Suprapubic skin (tissue), 4 donors: ENCODE results near the gene FOXN1. TPM values are rescaled to one million over a fixed set of nuclear protein-coding genes. Genes with fewer than 3 reads are reported as not detected.

ENCODE experiments used
- DNase-seq, 2 donors: peaks; one replicate each; pipeline ENCODE4 v3.0.0-alpha.2; 2019; ENCODE audit warnings: low spot score in 2 of 2
- H3K27ac ChIP-seq: fragments of 200-600 bp; sonication (generic); one replicate; pipeline ENCODE4 v1.5.1; 2019
- H3K27me3 ChIP-seq: fragments of 200-600 bp; sonication (generic); one replicate; pipeline ENCODE4 v1.5.1; 2019
- H3K36me3 ChIP-seq: fragments of 200-600 bp; sonication (generic); one replicate; pipeline ENCODE4 v1.5.1; 2019
- H3K4me1 ChIP-seq: fragments of 200-600 bp; sonication (generic); one replicate; pipeline ENCODE4 v1.5.1; 2019
- H3K4me3 ChIP-seq: fragments of 200-600 bp; sonication (generic); one replicate; pipeline ENCODE4 v1.5.1; 2019; ENCODE audit warnings: mild to moderate bottlenecking
- H3K9me3 ChIP-seq: fragments of 200-600 bp; sonication (generic); one replicate; pipeline ENCODE4 v1.5.1; 2019
- EP300 ChIP-seq: sonication (generic); formaldehyde crosslinking; IDR thresholded peaks from one replicate; pipeline ENCODE4 v1.6.1; 2017; ENCODE audit warnings: antibody characterized with exemption
- POLR2A ChIP-seq, 2 donors: fragments of 450-650 bp; IDR thresholded peaks; one replicate each; pipeline ENCODE4 v1.6.1; 2017; ENCODE audit warnings: antibody characterized with exemption in 2 of 2, mild to moderate bottlenecking in 2 of 2, moderate library complexity in 2 of 2
- POLR2AphosphoS5 ChIP-seq, 3 donors: sonication (generic); formaldehyde crosslinking; IDR thresholded peaks; one replicate each; pipeline ENCODE4 v1.6.1; 2017; ENCODE audit warnings: antibody characterized with exemption in 3 of 3
- WGBS: methylation state at CpG from one replicate; pipeline ENCODE4 v1.1.5; 2018; 5-methylcytosine and 5-hydroxymethylcytosine counted together
- total RNA-seq, 4 donors: library from RNA; depleted of rRNA; stranded (reverse); fragments of >200 nt; gene quantifications; one replicate each; pipeline ENCODE4 v1.1.0, GENCODE V29; 2016
- TF ChIP-seq, protein P1 (sequence below), 2 donors: fragments of 200-600 bp in 1 of 2; fragments of 450-650 bp in 1 of 2; sonication (generic) in 1 of 2; IDR thresholded peaks; one replicate each; pipeline ENCODE4 v1.5.1; 2016 to 2019; ENCODE audit warnings: antibody characterized with exemption in 2 of 2, mild to moderate bottlenecking in 1 of 2, moderate library complexity in 1 of 2

FOXN1 gene
- total RNA-seq, 4 donors from 2014 or later = 37.4 to 48.3 (median 38.3) TPM

- 95% methylated on average over 3 of the region's 3 CpGs for WGBS
- no peak for DNase-seq
- TF ChIP-seq POLR2A (IDR thresholded peaks at IDR 0.05) (no peak), EP300 (no peak), POLR2AphosphoS5 (IDR thresholded peaks at IDR 0.05) (no peak)
- TF ChIP-seq, protein P1, sequence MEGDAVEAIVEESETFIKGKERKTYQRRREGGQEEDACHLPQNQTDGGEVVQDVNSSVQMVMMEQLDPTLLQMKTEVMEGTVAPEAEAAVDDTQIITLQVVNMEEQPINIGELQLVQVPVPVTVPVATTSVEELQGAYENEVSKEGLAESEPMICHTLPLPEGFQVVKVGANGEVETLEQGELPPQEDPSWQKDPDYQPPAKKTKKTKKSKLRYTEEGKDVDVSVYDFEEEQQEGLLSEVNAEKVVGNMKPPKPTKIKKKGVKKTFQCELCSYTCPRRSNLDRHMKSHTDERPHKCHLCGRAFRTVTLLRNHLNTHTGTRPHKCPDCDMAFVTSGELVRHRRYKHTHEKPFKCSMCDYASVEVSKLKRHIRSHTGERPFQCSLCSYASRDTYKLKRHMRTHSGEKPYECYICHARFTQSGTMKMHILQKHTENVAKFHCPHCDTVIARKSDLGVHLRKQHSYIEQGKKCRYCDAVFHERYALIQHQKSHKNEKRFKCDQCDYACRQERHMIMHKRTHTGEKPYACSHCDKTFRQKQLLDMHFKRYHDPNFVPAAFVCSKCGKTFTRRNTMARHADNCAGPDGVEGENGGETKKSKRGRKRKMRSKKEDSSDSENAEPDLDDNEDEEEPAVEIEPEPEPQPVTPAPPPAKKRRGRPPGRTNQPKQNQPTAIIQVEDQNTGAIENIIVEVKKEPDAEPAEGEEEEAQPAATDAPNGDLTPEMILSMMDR (IDR thresholded peaks at IDR 0.05) = no peak
- Histone ChIP-seq H3K4me1 (peaks cover 8% of the 10 kb centered on the region), H3K9me3 (no peaks in the 10 kb centered on the region), H3K36me3 (peaks cover 44% of the 10 kb centered on the region), H3K4me3 (no peak overlapping the region), H3K27me3 (no peaks in the 10 kb centered on the region), H3K27ac (no peak overlapping the region)
Observed at GRCh38 chr17:28580959-28581358, 74.8 kb downstream of the FOXN1 start.

GRCh38 chr17:28582513-28582912 lies 76.4 kb downstream of the FOXN1 start:
- Histone ChIP-seq H3K27me3 (no peaks in the 10 kb centered on the region), H3K27ac (no peak overlapping the region), H3K9me3 (no peaks in the 10 kb centered on the region), H3K4me3 (no peak overlapping the region), H3K4me1 (no peaks in the 10 kb centered on the region), H3K36me3 (peaks cover 47% of the 10 kb centered on the region)
- TF ChIP-seq POLR2A (IDR thresholded peaks at IDR 0.05) (no peak), POLR2AphosphoS5 (IDR thresholded peaks at IDR 0.05) (no peak), EP300 (no peak)
- TF ChIP-seq, protein P1 (IDR thresholded peaks at IDR 0.05) = no peak
- 97% methylated on average over 2 of the region's 2 CpGs for WGBS
- no peak for DNase-seq

- WGBS = 92% methylated on average over 3 of the region's 3 CpGs
Observed at GRCh38 chr17:28584434-28584833, 78.3 kb downstream of the FOXN1 start.

GRCh38 chr17:28585851-28586250 lies 79.7 kb downstream of the FOXN1 start:
- H3K4me3 ChIP-seq = no peak overlapping the region
- no peak overlapping the region for H3K27ac ChIP-seq
- TF ChIP-seq, protein P1 (IDR thresholded peaks at IDR 0.05) = no peak
- TF ChIP-seq EP300 = no peak
- TF ChIP-seq POLR2AphosphoS5 (IDR thresholded peaks at IDR 0.05) = no peak
- no peak for TF ChIP-seq POLR2A (IDR thresholded peaks at IDR 0.05)
- WGBS = 92% methylated on average over 3 of the region's 3 CpGs
- H3K27me3 ChIP-seq = no peaks in the 10 kb centered on the region
- DNase-seq = no peak
- H3K9me3 ChIP-seq = no peaks in the 10 kb centered on the region
- H3K36me3 ChIP-seq = peaks cover 43% of the 10 kb centered on the region
- no peaks in the 10 kb centered on the region for H3K4me1 ChIP-seq

More at GRCh38 chr17:28584434-28584833, 78.3 kb downstream of the FOXN1 start:
- Histone ChIP-seq H3K27me3 (no peaks in the 10 kb centered on the region), H3K9me3 (no peaks in the 10 kb centered on the region), H3K36me3 (peaks cover 42% of the 10 kb centered on the region), H3K27ac (no peak overlapping the region), H3K4me1 (no peaks in the 10 kb centered on the region), H3K4me3 (no peak overlapping the region)
- DNase-seq = no peak
- no peak for TF ChIP-seq POLR2A (IDR thresholded peaks at IDR 0.05)
- TF ChIP-seq EP300 = no peak
- TF ChIP-seq POLR2AphosphoS5 (IDR thresholded peaks at IDR 0.05) = no peak
- TF ChIP-seq, protein P1 (IDR thresholded peaks at IDR 0.05) = no peak

Other genes with a start within 250 kb of the FOXN1 start
- 10 to 100 TPM; 15.4 to 28.2 (median 20.9) TPM for gene TMEM97, start 187.1 kb upstream of the FOXN1 start, total RNA-seq
- gene IFT20, start 170.9 kb upstream of the FOXN1 start, total RNA-seq = 10 to 100 TPM; 31.5 to 52.1 (median 32.9) TPM
- gene TNFAIP1, start 170.6 kb upstream of the FOXN1 start, total RNA-seq = 10 to 100 TPM; 51.5 to 81.3 (median 66.4) TPM
- gene POLDIP2, start 148.8 kb upstream of the FOXN1 start, total RNA-seq = 100 to 1,000 TPM in 1 of 4 donors, 10 to 100 TPM in 3; 52.9 to 103 (median 86.0) TPM
- not detected for gene SEBOX, start 141.1 kb upstream of the FOXN1 start, total RNA-seq
- gene VTN, start 136.0 kb upstream of the FOXN1 start, total RNA-seq = 1 to 10 TPM in 1 of 4 donors, under 1 TPM in 2, not detected in 1; 0.42 to 4.2 (median 0.42) TPM
- gene SARM1, start 134.7 kb upstream of the FOXN1 start, total RNA-seq = 10 to 100 TPM in 2 of 4 donors, 1 to 10 TPM in 2; 4.0 to 17.7 (median 11.6) TPM
- gene SLC46A1, start 100.1 kb upstream of the FOXN1 start, total RNA-seq = 1 to 10 TPM; 2.1 to 8.5 (median 3.5) TPM
- 10 to 100 TPM in 3 of 4 donors, 1 to 10 TPM in 1; 9.7 to 22.0 (median 14.8) TPM for gene SLC13A2, start 32.7 kb upstream of the FOXN1 start, total RNA-seq
- 10 to 100 TPM; 29.0 to 36.2 (median 32.6) TPM for gene UNC119, start 46.3 kb downstream of the FOXN1 start, total RNA-seq
- gene PIGS, start 65.2 kb downstream of the FOXN1 start, total RNA-seq = 10 to 100 TPM; 38.1 to 76.4 (median 59.2) TPM
- 100 to 1,000 TPM in 1 of 4 donors, 10 to 100 TPM in 3; 33.0 to 103 (median 62.6) TPM for gene ALDOC, start 70.5 kb downstream of the FOXN1 start, total RNA-seq
- gene SPAG5, start 92.7 kb downstream of the FOXN1 start, total RNA-seq = 10 to 100 TPM in 1 of 4 donors, 1 to 10 TPM in 3; 5.7 to 13.5 (median 7.0) TPM
- 10 to 100 TPM in 3 of 4 donors, 1 to 10 TPM in 1; 3.5 to 43.7 (median 15.2) TPM for gene RSKR, start 107.8 kb downstream of the FOXN1 start, total RNA-seq
- gene BLTP2, start 138.8 kb downstream of the FOXN1 start, total RNA-seq = 100 to 1,000 TPM in 3 of 4 donors, 10 to 100 TPM in 1; 82.7 to 139 (median 125) TPM
- gene SDF2, start 155.6 kb downstream of the FOXN1 start, total RNA-seq = 10 to 100 TPM; 35.8 to 50.3 (median 36.3) TPM
- 100 to 1,000 TPM in 1 of 4 donors, 10 to 100 TPM in 3; 41.1 to 123 (median 57.2) TPM for gene SUPT6H, start 155.9 kb downstream of the FOXN1 start, total RNA-seq
- gene PROCA1, start 205.5 kb downstream of the FOXN1 start, total RNA-seq = 1 to 10 TPM in 1 of 4 donors, under 1 TPM in 1, not detected in 2; 0.36 to 6.2 TPM
- 10 to 100 TPM; 60.7 to 96.1 (median 77.6) TPM for gene RAB34, start 211.5 kb downstream of the FOXN1 start, total RNA-seq
- gene RPL23A, start 213.6 kb downstream of the FOXN1 start, total RNA-seq = 100 to 1,000 TPM; 528 to 947 (median 789) TPM
- gene TLCD1, start 219.9 kb downstream of the FOXN1 start, total RNA-seq = 10 to 100 TPM in 3 of 4 donors, 1 to 10 TPM in 1; 6.9 to 25.0 (median 17.0) TPM
- 1 to 10 TPM; 1.9 to 8.1 (median 6.0) TPM for gene NEK8, start 222.4 kb downstream of the FOXN1 start, total RNA-seq
- 10 to 100 TPM; 26.7 to 38.4 (median 35.3) TPM for gene TRAF4, start 237.7 kb downstream of the FOXN1 start, total RNA-seq